Medulla oblongata (tissue), 1 donor: Measurements from ENCODE around the gene DSC3.
A peak's percentile ranks its signal among the peaks of the same experiment; 100 is the strongest.

Source experiments
- DNase-seq: peaks from one replicate; pipeline ENCODE4 v3.0.0-alpha.2; 2015; ENCODE audit errors: extremely low spot score

The DSC3 gene

DNA sequence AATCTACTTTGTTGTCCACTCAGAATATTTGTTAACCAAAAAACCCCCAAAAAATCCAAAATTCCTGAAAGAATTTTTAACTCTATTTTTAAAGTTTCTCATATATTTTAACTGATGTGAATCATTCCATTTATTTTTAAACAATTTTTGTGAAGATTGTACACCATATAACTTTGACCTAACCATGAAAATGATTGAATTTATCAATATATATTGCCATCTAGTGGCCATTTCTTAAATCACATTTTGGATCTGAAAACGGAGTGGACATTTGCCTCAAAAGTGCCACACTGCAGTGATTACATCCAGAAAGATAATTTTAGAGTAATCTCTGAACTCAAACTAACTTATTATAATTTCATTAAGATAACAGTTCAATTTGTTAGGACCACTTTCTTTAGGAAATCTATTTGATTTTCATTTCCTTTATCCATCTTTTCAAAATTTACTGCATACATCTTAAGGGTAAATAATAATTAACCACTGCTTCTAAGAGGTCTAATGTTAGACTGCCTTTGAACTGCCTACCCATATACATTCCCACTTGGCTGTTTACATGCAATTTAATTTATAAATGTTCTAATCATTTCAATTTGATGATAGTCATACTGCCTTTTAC lies 71.1 kb downstream of the DSC3 start:
- DNase-seq: peak; percentile 63

- DNase-seq: peak; percentile 16
Observed at GRCh38 chr18:30970196-30970816, 72.2 kb downstream of the DSC3 start.

DNA sequence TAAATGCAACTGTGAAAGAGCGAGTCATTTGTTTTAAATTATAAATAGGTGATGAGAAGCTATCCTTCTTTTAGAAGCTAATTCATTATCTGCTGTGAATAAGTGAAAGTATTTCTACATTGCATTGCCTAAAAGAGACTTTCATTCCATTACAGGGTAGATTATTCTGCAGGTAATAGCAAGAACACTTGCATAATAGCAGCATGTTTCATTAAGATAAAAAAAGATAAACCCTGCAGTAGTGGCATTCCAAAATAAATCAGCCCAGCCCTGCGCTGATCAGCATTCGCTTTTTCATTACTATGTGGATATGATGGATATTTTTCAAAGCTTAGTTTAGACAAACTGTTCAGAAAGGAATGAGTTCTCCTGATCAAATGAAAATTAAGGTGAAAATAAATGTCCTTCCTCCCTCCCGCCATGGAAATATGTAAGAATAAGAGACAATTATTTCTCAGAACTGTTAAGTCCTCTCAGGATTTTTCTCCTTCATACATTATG lies 72.8 kb downstream of the DSC3 start:
- no peak for DNase-seq

- no peak for DNase-seq
Observed at GRCh38 chr18:30967701-30968100, 74.8 kb downstream of the DSC3 start.

GRCh38 chr18:30965237-30965636 lies 77.3 kb downstream of the DSC3 start:
- no peak for DNase-seq

DNA sequence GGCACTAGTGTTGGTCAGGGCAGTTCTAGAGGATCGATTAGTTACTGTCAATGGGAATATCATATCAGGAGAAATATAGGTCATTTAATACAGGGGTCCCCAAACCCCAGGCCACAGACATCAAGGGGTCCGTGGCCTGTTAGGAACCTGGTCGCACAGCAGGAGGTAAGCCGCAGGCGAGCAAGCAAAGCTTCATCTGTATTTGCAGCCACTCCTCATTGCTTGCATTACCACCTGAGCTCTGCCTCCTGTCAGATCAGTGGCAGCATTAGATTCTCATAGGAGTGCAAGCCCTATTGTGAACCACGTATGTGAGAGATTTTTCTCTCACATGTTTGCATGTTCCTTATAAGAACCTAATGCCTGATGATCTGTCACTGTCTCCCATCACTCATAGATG lies 81.9 kb downstream of the DSC3 start:
- no peak for DNase-seq

GRCh38 chr18:30957066-30957465 lies 85.5 kb downstream of the DSC3 start:
- no peak for DNase-seq

DNA sequence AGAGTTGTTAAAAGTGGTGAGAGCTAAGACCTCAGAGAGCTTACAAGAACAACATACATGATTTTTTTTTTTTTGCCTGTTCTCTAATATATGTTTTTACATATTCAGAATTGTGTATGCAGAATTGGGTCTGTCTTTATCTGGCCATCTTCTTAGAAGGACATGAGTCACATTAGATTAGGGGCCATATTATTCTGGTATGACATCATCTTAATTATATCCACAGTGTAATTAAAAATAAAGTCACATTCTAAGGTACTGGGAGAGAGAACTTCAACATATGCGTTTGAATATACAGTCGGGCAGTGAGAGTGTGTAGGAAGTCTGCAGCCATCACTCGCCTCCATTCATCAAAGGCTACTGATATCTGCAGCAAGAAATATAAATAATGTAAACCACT lies 88.3 kb downstream of the DSC3 start:
- no peak for DNase-seq

DNA sequence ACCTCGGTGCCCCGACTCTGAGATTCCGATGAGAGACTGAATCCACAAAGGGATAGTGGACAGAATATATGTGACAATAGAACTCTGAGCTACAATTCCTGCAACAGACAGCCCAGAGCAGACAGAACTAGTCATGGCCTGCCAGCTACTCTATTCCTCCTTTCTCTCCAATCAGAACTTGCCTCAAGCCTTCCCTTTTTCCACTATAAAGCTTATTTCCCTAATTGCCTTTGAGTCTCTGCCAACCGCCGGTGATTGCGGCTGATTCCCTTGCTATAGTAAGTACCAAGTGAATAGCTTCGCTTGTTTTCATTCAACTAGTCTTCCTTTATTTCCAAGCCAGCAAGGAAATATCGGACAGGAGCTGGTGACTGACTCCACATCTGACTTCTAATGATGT lies 96.8 kb downstream of the DSC3 start:
- DNase-seq: peak; percentile 13

DNA sequence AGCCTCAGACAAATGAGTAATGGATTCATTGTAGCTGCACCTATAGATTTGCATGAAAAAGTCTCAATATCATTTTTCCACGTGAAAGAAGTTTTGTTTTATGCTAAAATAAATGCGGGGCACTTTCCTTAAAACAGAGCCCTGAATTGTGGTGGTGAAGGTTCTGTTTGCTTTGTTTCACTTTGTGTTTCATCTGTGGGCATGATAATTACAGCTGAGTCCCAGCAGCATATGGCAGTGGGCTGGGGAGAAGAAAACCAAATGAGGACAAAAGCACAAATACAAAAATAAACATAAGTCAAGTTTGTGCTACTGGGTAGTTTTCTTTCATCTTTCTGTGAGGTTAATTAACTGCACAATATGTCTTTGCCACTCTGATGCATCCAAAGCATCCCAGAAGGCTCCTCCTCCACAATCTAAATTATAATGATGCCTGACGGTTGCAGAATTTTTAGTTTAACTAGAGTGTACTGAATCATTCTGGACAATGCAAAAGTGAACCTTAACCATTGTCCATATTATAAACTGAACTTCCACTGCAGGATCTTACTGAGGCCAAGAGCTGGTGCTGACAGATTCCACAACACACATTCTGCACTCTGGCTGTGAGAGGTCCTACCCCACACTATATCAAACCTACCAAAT lies 97.6 kb downstream of the DSC3 start:
- DNase-seq: no peak

DNA sequence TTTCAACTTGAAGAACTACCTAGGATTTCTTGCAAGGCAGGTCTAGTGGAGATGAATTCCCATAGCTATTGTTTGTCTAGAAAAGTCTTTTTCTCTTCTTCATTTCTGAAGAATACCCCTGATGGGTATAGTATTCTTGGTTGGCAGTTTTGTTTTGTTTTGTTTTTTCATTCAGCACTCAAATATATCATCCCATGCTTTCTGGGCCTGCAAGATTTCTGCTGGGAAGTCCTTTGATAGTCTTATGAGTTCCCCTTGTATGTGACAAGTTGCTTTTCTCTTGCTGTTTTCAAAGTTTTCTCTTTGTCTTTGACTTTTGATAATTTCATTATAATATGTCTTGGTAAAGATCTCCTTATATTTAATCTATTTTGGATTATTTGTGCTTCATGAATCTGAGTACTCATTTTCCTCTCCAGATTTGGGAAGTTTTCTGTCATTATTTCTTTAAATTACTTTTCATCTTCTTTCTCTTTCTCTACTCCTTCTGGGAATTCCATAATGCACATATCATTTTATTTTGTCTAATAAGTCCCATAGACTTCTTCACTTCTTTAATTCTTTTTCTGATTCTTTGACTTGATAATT lies 101.5 kb downstream of the DSC3 start:
- DNase-seq: no peak
